Activated CD4-positive, alpha-beta memory T cell treated with anti-CD3 and anti-CD28 coated beads, Interleukin-2, amount 10 ng/mL, durations not matched to agents 7 days and 5 days (primary cell): Measurements from ENCODE around the gene TRPM3. TPM values are rescaled to one million over a fixed set of nuclear protein-coding genes. Genes with fewer than 3 reads are reported as not detected.

Experiments
- CTCF ChIA-PET: fragments of 350-600 bp; sonication (Branson Sonifier 250); formaldehyde crosslinking; loops from one replicate; lab custom pipeline; 2021; ENCODE audit warnings: antibody characterized with exemption, inconsistent platforms; lab: Charles Lee
- POLR2A ChIA-PET: fragments of 350-600 bp; sonication (Branson Sonifier 250); formaldehyde crosslinking; loops from one replicate; lab custom pipeline; 2021; ENCODE audit warnings: antibody characterized with exemption; lab: Charles Lee
- DNase-seq: peaks from one replicate; pipeline ENCODE4 v3.0.0-alpha.2; 2020
- H3K27ac Mint-ChIP-seq: one replicate; pipeline ENCODE4 v1.8.0; 2021; ENCODE audit warnings: mild to moderate bottlenecking, mixed read lengths
- H3K27me3 Mint-ChIP-seq: one replicate; pipeline ENCODE4 v1.8.0; 2021; ENCODE audit warnings: mixed read lengths
- H3K36me3 Mint-ChIP-seq: one replicate; pipeline ENCODE4 v1.8.0; 2021; ENCODE audit warnings: low read depth, mixed read lengths
- H3K4me1 Mint-ChIP-seq: one replicate; pipeline ENCODE4 v1.8.0; 2021; ENCODE audit warnings: mixed read lengths
- H3K4me3 Mint-ChIP-seq: one replicate; pipeline ENCODE4 v1.8.0; 2021; ENCODE audit warnings: mild to moderate bottlenecking, mixed read lengths
- H3K9me3 Mint-ChIP-seq: one replicate; pipeline ENCODE4 v1.8.0; 2021; ENCODE audit warnings: mixed read lengths
- total RNA-seq, 2 experiments: library from RNA; stranded (reverse); gene quantifications; one replicate each; pipeline ENCODE4 v1.2.3, GENCODE V29; 2021

The TRPM3 gene
- total RNA-seq, 2 experiments from 2014 or later: not detected

GRCh38 chr9:70692431-70692830 is 429.0 kb downstream of the TRPM3 start:
- no peak overlapping the region for H3K27ac Mint-ChIP-seq
- ChIA-PET CTCF (no interaction called here), POLR2A (no interaction called here)
- peaks cover 8% of the 10 kb centered on the region for H3K27me3 Mint-ChIP-seq
- H3K4me1 Mint-ChIP-seq: no peaks in the 10 kb centered on the region
- H3K9me3 Mint-ChIP-seq: no peaks in the 10 kb centered on the region
- no peak overlapping the region for H3K4me3 Mint-ChIP-seq
- no peaks in the 10 kb centered on the region for H3K36me3 Mint-ChIP-seq
- no peak for DNase-seq

GRCh38 chr9:70688704-70689103 is 432.7 kb downstream of the TRPM3 start:
- Mint-ChIP-seq H3K27ac (no peak overlapping the region), H3K4me3 (no peak overlapping the region), H3K27me3 (peaks cover 8% of the 10 kb centered on the region), H3K4me1 (no peaks in the 10 kb centered on the region), H3K9me3 (no peaks in the 10 kb centered on the region), H3K36me3 (no peaks in the 10 kb centered on the region)
- POLR2A ChIA-PET: no interaction called here
- CTCF ChIA-PET: no interaction called here
- no peak for DNase-seq

DNA sequence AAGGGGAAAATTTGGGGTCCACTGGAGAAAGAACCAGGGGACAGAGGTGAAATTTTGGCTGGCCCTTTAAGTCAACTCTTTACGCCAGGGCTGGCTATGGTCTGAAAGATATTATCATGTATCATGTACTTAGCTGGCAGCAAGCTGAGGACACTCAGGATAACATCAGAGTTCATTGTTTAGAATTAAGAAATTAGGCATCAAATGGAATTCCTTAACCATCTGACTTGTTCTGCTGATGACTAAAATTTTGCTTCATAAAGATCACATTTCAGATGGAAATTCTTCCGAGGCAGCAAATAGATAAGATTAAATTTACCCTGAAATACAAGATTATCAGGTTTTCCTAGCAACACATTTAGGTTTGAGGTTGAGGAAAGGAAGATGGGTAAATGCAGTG is 437.6 kb downstream of the TRPM3 start:
- no peak for DNase-seq
- H3K4me1 Mint-ChIP-seq: no peaks in the 10 kb centered on the region
- H3K27me3 Mint-ChIP-seq: peaks cover 4% of the 10 kb centered on the region
- ChIA-PET POLR2A (no interaction called here), CTCF (no interaction called here)
- H3K4me3 Mint-ChIP-seq: no peak overlapping the region
- no peaks in the 10 kb centered on the region for H3K9me3 Mint-ChIP-seq
- H3K27ac Mint-ChIP-seq: no peak overlapping the region
- no peaks in the 10 kb centered on the region for H3K36me3 Mint-ChIP-seq

- Mint-ChIP-seq H3K4me1 (no peaks in the 10 kb centered on the region), H3K27ac (no peak overlapping the region), H3K27me3 (no peaks in the 10 kb centered on the region), H3K36me3 (no peaks in the 10 kb centered on the region), H3K4me3 (no peak overlapping the region), H3K9me3 (no peaks in the 10 kb centered on the region)
- ChIA-PET CTCF (no interaction called here), POLR2A (no interaction called here)
- DNase-seq: no peak
Observed at GRCh38 chr9:70682298-70682697, 439.1 kb downstream of the TRPM3 start.

DNA sequence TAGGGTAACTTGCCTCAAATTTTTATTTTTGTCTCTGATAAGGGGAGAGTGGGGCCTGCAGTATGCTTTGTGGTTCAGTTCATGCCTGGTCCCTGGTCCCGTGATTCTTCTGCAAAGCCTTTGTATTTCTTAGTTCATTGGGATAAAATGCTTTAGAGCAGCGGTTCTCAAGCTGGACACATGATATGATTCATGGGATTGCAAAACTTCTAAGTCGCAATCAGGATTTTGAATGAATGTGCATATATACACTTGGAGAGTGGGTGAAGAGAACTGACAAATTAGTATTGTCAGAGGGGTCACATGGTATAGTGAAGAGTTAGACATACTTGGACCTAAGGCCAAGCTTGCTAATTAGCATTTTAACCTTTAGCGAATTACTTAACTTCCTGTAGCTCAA is 441.6 kb downstream of the TRPM3 start:
- no peak overlapping the region for H3K4me3 Mint-ChIP-seq
- H3K36me3 Mint-ChIP-seq: no peaks in the 10 kb centered on the region
- no peaks in the 10 kb centered on the region for H3K4me1 Mint-ChIP-seq
- POLR2A ChIA-PET: no interaction called here
- no peaks in the 10 kb centered on the region for H3K27me3 Mint-ChIP-seq
- CTCF ChIA-PET: no interaction called here
- no peak overlapping the region for H3K27ac Mint-ChIP-seq
- no peaks in the 10 kb centered on the region for H3K9me3 Mint-ChIP-seq
- DNase-seq: no peak

- ChIA-PET CTCF (no interaction called here), POLR2A (no interaction called here)
- H3K4me3 Mint-ChIP-seq: no peak overlapping the region
- DNase-seq: no peak
- no peaks in the 10 kb centered on the region for H3K4me1 Mint-ChIP-seq
- H3K27me3 Mint-ChIP-seq: no peaks in the 10 kb centered on the region
- no peaks in the 10 kb centered on the region for H3K9me3 Mint-ChIP-seq
- no peak overlapping the region for H3K27ac Mint-ChIP-seq
- H3K36me3 Mint-ChIP-seq: no peaks in the 10 kb centered on the region
Observed at GRCh38 chr9:70678153-70678552, 443.3 kb downstream of the TRPM3 start.

DNA sequence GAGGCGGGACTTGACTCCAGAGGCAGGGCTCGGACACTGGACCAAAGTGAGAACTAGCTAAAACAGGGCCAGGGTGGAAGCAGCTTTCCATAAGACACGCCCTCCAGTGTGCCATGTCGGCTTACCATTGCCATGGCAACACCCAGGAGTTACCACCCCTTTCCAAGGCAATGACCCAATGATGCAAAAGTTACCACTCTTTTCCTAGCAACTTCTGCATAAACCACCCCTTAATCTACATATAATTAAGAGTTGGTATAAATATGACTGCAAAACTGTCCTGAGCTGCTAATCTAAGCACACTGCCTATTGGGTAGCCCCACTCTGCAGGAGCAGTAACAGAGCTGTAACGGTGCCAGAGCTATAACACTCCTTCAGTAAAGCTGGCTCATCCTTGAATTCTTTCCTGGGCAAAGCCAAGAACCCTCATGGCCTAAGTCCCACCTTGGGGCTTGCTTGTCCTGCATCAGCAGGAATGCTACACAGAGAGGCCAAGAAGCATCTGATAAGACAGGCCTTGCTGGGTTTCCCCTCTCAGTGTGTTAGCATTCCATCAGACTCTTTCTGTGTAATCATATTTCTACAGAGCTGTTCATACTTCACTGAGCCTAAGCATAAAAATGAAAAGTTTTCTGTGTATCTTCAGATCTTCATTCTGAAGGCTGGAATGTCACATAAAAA is 444.2 kb downstream of the TRPM3 start:
- Mint-ChIP-seq H3K27ac (no peak overlapping the region), H3K27me3 (no peaks in the 10 kb centered on the region), H3K4me3 (no peak overlapping the region), H3K4me1 (no peaks in the 10 kb centered on the region), H3K9me3 (no peaks in the 10 kb centered on the region), H3K36me3 (no peaks in the 10 kb centered on the region)
- no peak for DNase-seq
- ChIA-PET CTCF (interaction anchor here (0.8 kb wide), 1 partner anchor 12 kb away, joined by 3 read pairs; no protein-coding TSS in a partner anchor), POLR2A (interaction anchor here (0.7 kb wide), 2 partner anchors 90 to 423 kb away, joined by 3 to 5 read pairs; no protein-coding TSS in a partner anchor)

- DNase-seq: no peak
- Mint-ChIP-seq H3K36me3 (no peaks in the 10 kb centered on the region), H3K4me3 (no peak overlapping the region), H3K27ac (no peak overlapping the region), H3K9me3 (no peaks in the 10 kb centered on the region), H3K4me1 (no peaks in the 10 kb centered on the region), H3K27me3 (no peaks in the 10 kb centered on the region)
- POLR2A ChIA-PET: no interaction called here
- CTCF ChIA-PET: no interaction called here
Observed at GRCh38 chr9:70675868-70676370, 445.5 kb downstream of the TRPM3 start.

GRCh38 chr9:70673844-70674243 is 447.6 kb downstream of the TRPM3 start:
- Mint-ChIP-seq H3K9me3 (no peaks in the 10 kb centered on the region), H3K27me3 (no peaks in the 10 kb centered on the region), H3K27ac (no peak overlapping the region), H3K36me3 (no peaks in the 10 kb centered on the region), H3K4me3 (no peak overlapping the region), H3K4me1 (no peaks in the 10 kb centered on the region)
- DNase-seq: no peak
- ChIA-PET CTCF (interaction anchor here (0.7 kb wide), 1 partner anchor 592 kb away, joined by 3 read pairs; no protein-coding TSS in a partner anchor), POLR2A (no interaction called here)

DNA sequence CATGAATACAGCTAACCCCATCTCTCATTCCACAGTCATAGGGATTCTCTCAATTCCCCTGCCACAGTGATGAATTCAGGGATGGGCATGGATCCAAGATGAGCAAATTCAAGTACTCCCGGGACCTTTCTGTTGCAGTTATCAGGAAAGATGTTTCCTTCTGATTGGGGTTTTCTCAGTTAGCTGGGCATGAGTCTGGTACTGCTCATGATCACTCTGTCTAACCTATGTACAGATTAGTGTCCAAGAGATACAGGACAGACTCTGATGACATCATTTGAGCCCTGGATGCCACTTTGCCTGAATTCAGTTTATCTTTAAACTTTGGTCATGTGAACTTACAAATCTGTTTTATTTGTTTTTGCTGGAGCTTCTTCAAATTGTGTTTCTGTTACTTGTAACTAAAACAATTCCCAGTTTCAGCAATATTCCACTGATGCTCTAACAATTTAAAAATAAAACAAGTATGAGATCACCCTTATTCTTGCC is 449.2 kb downstream of the TRPM3 start:
- Mint-ChIP-seq H3K27ac (no peak overlapping the region), H3K9me3 (no peaks in the 10 kb centered on the region), H3K36me3 (no peaks in the 10 kb centered on the region), H3K27me3 (no peaks in the 10 kb centered on the region), H3K4me1 (no peaks in the 10 kb centered on the region), H3K4me3 (no peak overlapping the region)
- DNase-seq: no peak
- ChIA-PET CTCF (no interaction called here), POLR2A (no interaction called here)

DNA sequence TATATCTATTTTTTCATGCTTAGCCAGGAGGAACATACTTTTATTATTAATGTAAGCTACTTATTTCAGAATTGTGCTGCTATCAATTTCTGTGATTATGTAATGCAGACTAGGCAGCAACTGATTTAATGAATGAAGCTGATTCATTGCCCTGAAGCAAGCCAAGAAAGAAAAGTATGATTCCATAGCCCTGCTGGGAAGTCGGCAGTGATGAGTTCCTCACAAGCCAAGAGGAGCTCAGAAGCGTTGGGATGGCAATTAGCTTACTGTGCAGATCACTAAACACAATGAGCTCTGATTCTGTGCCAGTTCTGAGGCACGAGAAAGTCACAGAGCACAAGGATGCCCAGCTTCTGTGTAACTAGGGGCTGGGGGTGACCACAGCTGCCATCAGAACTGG is 452.7 kb downstream of the TRPM3 start:
- H3K4me1 Mint-ChIP-seq: peaks cover 20% of the 10 kb centered on the region
- no peaks in the 10 kb centered on the region for H3K9me3 Mint-ChIP-seq
- H3K27me3 Mint-ChIP-seq: no peaks in the 10 kb centered on the region
- CTCF ChIA-PET: no interaction called here
- POLR2A ChIA-PET: no interaction called here
- no peak for DNase-seq
- H3K27ac Mint-ChIP-seq: no peak overlapping the region
- H3K4me3 Mint-ChIP-seq: no peak overlapping the region
- no peaks in the 10 kb centered on the region for H3K36me3 Mint-ChIP-seq

DNA sequence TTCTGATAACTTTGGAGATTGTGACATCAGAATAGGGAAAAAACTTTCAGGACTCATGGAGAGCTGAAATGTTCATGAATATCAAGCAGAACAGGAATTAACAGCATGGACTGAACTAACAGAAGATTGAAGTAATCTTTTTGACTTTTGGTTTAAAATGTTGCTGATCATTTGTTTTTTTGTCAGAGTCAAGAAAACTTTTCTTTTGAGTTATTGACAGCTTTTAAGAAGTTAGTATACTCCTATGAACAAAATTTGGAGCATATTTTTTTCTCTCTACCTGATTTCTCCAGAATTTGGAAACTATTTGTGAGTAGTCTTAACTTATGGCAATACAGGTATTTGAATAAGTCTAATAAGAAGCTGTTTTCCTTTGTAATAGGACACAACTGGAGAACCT is 462.7 kb downstream of the TRPM3 start:
- Mint-ChIP-seq H3K36me3 (no peaks in the 10 kb centered on the region), H3K9me3 (peaks cover 10% of the 10 kb centered on the region), H3K4me3 (no peak overlapping the region), H3K4me1 (no peaks in the 10 kb centered on the region), H3K27me3 (peaks cover 4% of the 10 kb centered on the region), H3K27ac (no peak overlapping the region)
- POLR2A ChIA-PET: no interaction called here
- CTCF ChIA-PET: no interaction called here
- no peak for DNase-seq

GRCh38 chr9:70656281-70656680 is 465.1 kb downstream of the TRPM3 start:
- Mint-ChIP-seq H3K27me3 (peaks cover 4% of the 10 kb centered on the region), H3K9me3 (peaks cover 10% of the 10 kb centered on the region)
- CTCF ChIA-PET: interaction anchor here (1.5 kb wide), 1 partner anchor 16 kb away, joined by 3 read pairs; no protein-coding TSS in a partner anchor

DNA sequence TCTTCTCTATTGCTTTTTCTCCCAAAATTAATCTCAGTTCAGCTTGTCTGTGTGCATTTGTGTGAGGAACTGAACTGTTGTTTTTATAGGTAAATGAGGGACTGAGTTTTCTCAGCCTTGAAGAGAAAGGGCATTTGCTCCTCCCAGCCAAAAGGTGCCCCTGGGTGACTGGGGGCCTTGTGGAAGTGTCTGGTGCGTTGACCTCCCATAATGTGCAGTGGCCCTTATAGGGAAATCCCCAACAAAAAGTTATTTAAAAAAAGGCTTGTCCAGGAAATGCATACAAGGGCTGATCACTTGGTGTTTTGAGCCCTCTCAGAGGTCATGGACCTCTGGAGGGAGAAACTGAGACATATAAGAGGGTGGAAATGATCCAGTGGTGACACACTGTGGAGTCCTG is 467.3 kb downstream of the TRPM3 start:
- no peak overlapping the region for H3K27ac Mint-ChIP-seq
- no peaks in the 10 kb centered on the region for H3K4me1 Mint-ChIP-seq
- H3K9me3 Mint-ChIP-seq: peaks cover 4% of the 10 kb centered on the region
- H3K36me3 Mint-ChIP-seq: no peaks in the 10 kb centered on the region
- peaks cover 4% of the 10 kb centered on the region for H3K27me3 Mint-ChIP-seq
- H3K4me3 Mint-ChIP-seq: no peak overlapping the region
- CTCF ChIA-PET: no interaction called here
- POLR2A ChIA-PET: no interaction called here
- no peak for DNase-seq

More at GRCh38 chr9:70656281-70656680, 465.1 kb downstream of the TRPM3 start:
- Mint-ChIP-seq H3K36me3 (no peaks in the 10 kb centered on the region), H3K27ac (no peak overlapping the region), H3K4me1 (no peaks in the 10 kb centered on the region), H3K4me3 (no peak overlapping the region)
- POLR2A ChIA-PET: no interaction called here
- no peak for DNase-seq
